ENCODE measurements around the gene MCTP2. TPM values are rescaled to one million over a fixed set of nuclear protein-coding genes. Genes with fewer than 3 reads are reported as not detected.

The MCTP2 gene
- total and polyA plus RNA-seq, 3 donors from 2014 or later = 6.7 to 13.8 (median 7.6) TPM

GRCh38 chr15:94416820-94417219 is 185.5 kb downstream of the MCTP2 start:
- Histone ChIP-seq H3K36me3 (ENCODE audit: low read depth, missing control alignments) (no peaks in the 10 kb centered on the region), H3K27me3 (no peaks in the 10 kb centered on the region), H3K27ac (no peak overlapping the region), H3K4me1 (no peaks in the 10 kb centered on the region), H3K4me3 (no peak overlapping the region), H3K9me3 (no peaks in the 10 kb centered on the region)
- TF ChIP-seq CTCF (IDR thresholded peaks at IDR 0.05) (no peak), POLR2A (IDR thresholded peaks at IDR 0.05) (no peak)
- WGBS, 2 donors = 81 to 88% methylated on average over 3 of the region's 3 CpGs
- intact Hi-C loops (cut with DNase I; ENCODE audit: low total_unique reads) = no loop called here
- no peak for DNase-seq

- Histone ChIP-seq H3K4me1 (no peaks in the 10 kb centered on the region), H3K27me3 (no peaks in the 10 kb centered on the region), H3K4me3 (no peak overlapping the region), H3K27ac (no peak overlapping the region), H3K9me3 (no peaks in the 10 kb centered on the region), H3K36me3 (ENCODE audit: low read depth, missing control alignments) (no peaks in the 10 kb centered on the region)
- no peak for DNase-seq
- intact Hi-C loops (cut with DNase I; ENCODE audit: low total_unique reads) = no loop called here
- 53 to 54% methylated on average over 12 of the region's 12 CpGs for WGBS, 2 donors
- TF ChIP-seq POLR2A (IDR thresholded peaks at IDR 0.05) = no peak
- no peak for TF ChIP-seq CTCF (IDR thresholded peaks at IDR 0.05)
Measured at GRCh38 chr15:94417501-94418293, 186.3 kb downstream of the MCTP2 start.

- WGBS, 2 donors = 79 to 89% methylated on average over 1 of the region's 1 CpG
- intact Hi-C loops (cut with DNase I; ENCODE audit: low total_unique reads) = no loop called here
- Histone ChIP-seq H3K27me3 (no peaks in the 10 kb centered on the region), H3K36me3 (ENCODE audit: low read depth, missing control alignments) (no peaks in the 10 kb centered on the region), H3K4me1 (no peaks in the 10 kb centered on the region), H3K9me3 (no peaks in the 10 kb centered on the region), H3K27ac (no peak overlapping the region), H3K4me3 (no peak overlapping the region)
- TF ChIP-seq POLR2A (IDR thresholded peaks at IDR 0.05) (no peak), CTCF (IDR thresholded peaks at IDR 0.05) (no peak)
- DNase-seq = no peak
Measured at GRCh38 chr15:94421706-94422105, 190.3 kb downstream of the MCTP2 start.

GRCh38 chr15:94432279-94432678 is 200.9 kb downstream of the MCTP2 start:
- Histone ChIP-seq H3K27ac (no peak overlapping the region), H3K27me3 (no peaks in the 10 kb centered on the region), H3K9me3 (no peaks in the 10 kb centered on the region), H3K36me3 (ENCODE audit: low read depth, missing control alignments) (no peaks in the 10 kb centered on the region), H3K4me3 (no peak overlapping the region), H3K4me1 (no peaks in the 10 kb centered on the region)
- TF ChIP-seq POLR2A (IDR thresholded peaks at IDR 0.05) (no peak), CTCF (IDR thresholded peaks at IDR 0.05) (no peak)
- 65 to 80% methylated on average over 1 of the region's 1 CpG for WGBS, 2 donors
- intact Hi-C loops (cut with DNase I; ENCODE audit: low total_unique reads) = no loop called here
- DNase-seq = no peak

- H3K4me3 ChIP-seq = no peak overlapping the region
- WGBS, 2 donors = 89% methylated on average over 3 of the region's 3 CpGs
- H3K27ac ChIP-seq = no peak overlapping the region
- H3K27me3 ChIP-seq = no peaks in the 10 kb centered on the region
- intact Hi-C loops (cut with DNase I; ENCODE audit: low total_unique reads) = no loop called here
- no peaks in the 10 kb centered on the region for H3K36me3 ChIP-seq (ENCODE audit: low read depth, missing control alignments)
- no peak for DNase-seq
- no peaks in the 10 kb centered on the region for H3K4me1 ChIP-seq
- no peaks in the 10 kb centered on the region for H3K9me3 ChIP-seq
- TF ChIP-seq POLR2A (IDR thresholded peaks at IDR 0.05) (no peak), CTCF (IDR thresholded peaks at IDR 0.05) (no peak)
Measured at GRCh38 chr15:94439158-94439557, 207.8 kb downstream of the MCTP2 start.
